Measurements from ENCODE around the gene BNIP3. TPM values are rescaled to one million over a fixed set of nuclear protein-coding genes. Genes with fewer than 3 reads are reported as not detected.

Gene BNIP3
- total RNA-seq, 1 experiment from 2014 or later = 37.5 TPM

GRCh38 chr10:131936736-131937135, 45.0 kb downstream of the BNIP3 start (continued):
- TF ChIP-seq SIN3A (IDR thresholded peaks at IDR 0.05; ENCODE audit: low read depth) = no peak
- no peak for TF ChIP-seq FOSL1 (IDR thresholded peaks at IDR 0.05; ENCODE audit: low read depth)
- TF ChIP-seq POLR2AphosphoS5 (IDR thresholded peaks at IDR 0.05; ENCODE audit: low read depth, low read length) = no peak
- TF ChIP-seq TCF7L2 (IDR thresholded peaks at IDR 0.05; ENCODE audit: borderline replicate concordance, extremely low read depth, insufficient read depth, insufficient read length) = no peak
- no peak for TF ChIP-seq SP1 (IDR thresholded peaks at IDR 0.05; ENCODE audit: low read depth)
- no peak for TF ChIP-seq CBX3 (IDR thresholded peaks at IDR 0.05; ENCODE audit: low read depth)
- no peak for TF ChIP-seq EGR1 (IDR thresholded peaks at IDR 0.05; ENCODE audit: low read depth)

DNA sequence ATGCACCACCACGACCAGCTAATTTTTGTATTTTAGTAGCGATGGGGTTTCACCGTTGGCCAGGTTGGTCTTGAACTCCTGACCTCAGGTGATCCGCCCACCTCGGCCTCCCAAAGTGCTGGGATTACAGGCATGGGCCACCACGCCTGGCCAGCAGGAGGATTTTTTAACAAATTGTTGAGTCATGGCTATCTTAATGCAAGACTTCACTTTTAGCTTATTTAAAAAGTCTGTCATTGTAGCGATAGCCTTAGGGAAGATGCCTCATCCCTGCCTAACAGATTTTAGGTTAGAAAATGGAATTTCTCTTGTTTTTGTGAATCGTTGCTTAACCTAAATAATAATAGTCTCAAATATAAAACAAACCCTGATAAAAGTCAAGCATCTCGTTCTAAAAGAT, 45.4 kb downstream of the BNIP3 start:
- no peak overlapping the region for H3K9ac ChIP-seq (ENCODE audit: low read length)
- H3K36me3 ChIP-seq (ENCODE audit: control insufficient read depth in 1 of 2, insufficient read depth in 2 of 2, low read length in 2 of 2) = no peaks in the 10 kb centered on the region; a peak in 1 of 4 replicates
- no peak overlapping the region for H2AFZ ChIP-seq (ENCODE audit: low read depth, low read length, poor library complexity, severe bottlenecking)
- POLR2A ChIA-PET = no interaction called here
- CTCF ChIA-PET = no interaction called here
- no peak overlapping the region for H3K4me3 ChIP-seq (replicated peaks in 1 of 2; ENCODE audit: low read depth in 1 of 2, low read length in 2 of 2)
- no peaks in the 10 kb centered on the region for H4K20me1 ChIP-seq (ENCODE audit: insufficient read depth)
- no peaks in the 10 kb centered on the region for H3K27me3 ChIP-seq (ENCODE audit: insufficient read depth, low read length)
- DNase-seq (ENCODE audit: low read depth, low spot score) (no peak), ATAC-seq (no peak)
- no peaks in the 10 kb centered on the region for H3K9me2 ChIP-seq (ENCODE audit: insufficient read depth)
- H3K4me1 ChIP-seq (ENCODE audit: control insufficient read depth in 1 of 2, insufficient read depth in 2 of 2, low read length in 2 of 2) = no peaks in the 10 kb centered on the region
- peaks cover 42% of the 10 kb centered on the region for H3K79me2 ChIP-seq (ENCODE audit: insufficient read depth, low read length)
- no peak overlapping the region for H3K4me2 ChIP-seq (ENCODE audit: low read length)
- RAD21 ChIA-PET (ENCODE audit: low non-redundant PET in 1 of 2, low total read pairs in 2 of 2, uncharacterized antibody in 2 of 2, unreplicated experiment in 2 of 2) = no interaction called here
- TF ChIP-seq ZFX (IDR thresholded peaks at IDR 0.05) (no peak), SIN3A (IDR thresholded peaks at IDR 0.05; ENCODE audit: low read depth) (no peak), SP1 (IDR thresholded peaks at IDR 0.05; ENCODE audit: low read depth) (no peak), REST (IDR thresholded peaks at IDR 0.05; ENCODE audit: low read depth) (no peak), EZH2phosphoT487 (IDR thresholded peaks at IDR 0.05; ENCODE audit: borderline replicate concordance) (no peak), FOSL1 (IDR thresholded peaks at IDR 0.05; ENCODE audit: low read depth) (no peak), TCF7L2 (IDR thresholded peaks at IDR 0.05; ENCODE audit: borderline replicate concordance, extremely low read depth, insufficient read depth, insufficient read length) (no peak), RAD21 (IDR thresholded peaks at IDR 0.05; ENCODE audit: low read depth) (no peak)
- TF ChIP-seq, protein P1, sequence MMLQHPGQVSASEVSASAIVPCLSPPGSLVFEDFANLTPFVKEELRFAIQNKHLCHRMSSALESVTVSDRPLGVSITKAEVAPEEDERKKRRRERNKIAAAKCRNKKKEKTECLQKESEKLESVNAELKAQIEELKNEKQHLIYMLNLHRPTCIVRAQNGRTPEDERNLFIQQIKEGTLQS (IDR thresholded peaks at IDR 0.05) = no peak
- no peaks in the 10 kb centered on the region for H3K9me3 ChIP-seq (ENCODE audit: control insufficient read depth in 1 of 2, insufficient read depth in 1 of 2, low read depth in 1 of 2, low read length in 2 of 2)
- no TSS peak for BruUV-seq (replicated peaks)
- intact Hi-C loops (cut with micrococcal nuclease) = no loop called here
- H3K27ac ChIP-seq (ENCODE audit: low read depth, low read length) = no peak overlapping the region

All from HCT116 (cell line).